ENCODE data around the gene LMBR1. TPM values are rescaled to one million over a fixed set of nuclear protein-coding genes. Genes with fewer than 3 reads are reported as not detected.

The LMBR1 gene
- total RNA-seq, 1 donor from 2014 or later: 69.2 TPM

- DNase-seq (ENCODE audit: low spot score): no peak
Measured at GRCh38 chr7:156802214-156802613, 90.8 kb downstream of the LMBR1 start.

- DNase-seq (ENCODE audit: low spot score): no peak
Measured at GRCh38 chr7:156795415-156795814, 97.6 kb downstream of the LMBR1 start.

- no peak for DNase-seq (ENCODE audit: low spot score)
Measured at GRCh38 chr7:156793334-156793733, 99.6 kb downstream of the LMBR1 start.

GRCh38 chr7:156792611-156793010 lies 100.4 kb downstream of the LMBR1 start:
- DNase-seq (ENCODE audit: low spot score): no peak

- no peak for DNase-seq (ENCODE audit: low spot score)
Measured at GRCh38 chr7:156791241-156791640, 101.7 kb downstream of the LMBR1 start.

GRCh38 chr7:156790264-156790663 lies 102.7 kb downstream of the LMBR1 start:
- DNase-seq (ENCODE audit: low spot score): no peak

- DNase-seq (ENCODE audit: low spot score): no peak
Measured at GRCh38 chr7:156785998-156786543, 106.9 kb downstream of the LMBR1 start.

GRCh38 chr7:156783864-156784263 lies 109.1 kb downstream of the LMBR1 start:
- no peak for DNase-seq (ENCODE audit: low spot score)

GRCh38 chr7:156781972-156782371 lies 111.0 kb downstream of the LMBR1 start:
- no peak for DNase-seq (ENCODE audit: low spot score)

- DNase-seq (ENCODE audit: low spot score): no peak
Measured at GRCh38 chr7:156780724-156781455, 112.1 kb downstream of the LMBR1 start.

GRCh38 chr7:156778668-156779067 lies 114.3 kb downstream of the LMBR1 start:
- no peak for DNase-seq (ENCODE audit: low spot score)

GRCh38 chr7:156778201-156778600 lies 114.8 kb downstream of the LMBR1 start:
- no peak for DNase-seq (ENCODE audit: low spot score)

- DNase-seq (ENCODE audit: low spot score): no peak
Measured at GRCh38 chr7:156777364-156778069, 115.5 kb downstream of the LMBR1 start.

GRCh38 chr7:156776527-156776926 lies 116.5 kb downstream of the LMBR1 start:
- no peak for DNase-seq (ENCODE audit: low spot score)

- no peak for DNase-seq (ENCODE audit: low spot score)
Measured at GRCh38 chr7:156773966-156774365, 119.0 kb downstream of the LMBR1 start.

GRCh38 chr7:156772725-156773124 lies 120.3 kb downstream of the LMBR1 start:
- no peak for DNase-seq (ENCODE audit: low spot score)

GRCh38 chr7:156768698-156769472 lies 124.1 kb downstream of the LMBR1 start:
- DNase-seq (ENCODE audit: low spot score): no peak

GRCh38 chr7:156766666-156767065 lies 126.3 kb downstream of the LMBR1 start:
- DNase-seq (ENCODE audit: low spot score): no peak

GRCh38 chr7:156765901-156766656 lies 126.9 kb downstream of the LMBR1 start:
- DNase-seq (ENCODE audit: low spot score): no peak

GRCh38 chr7:156764766-156765165 lies 128.2 kb downstream of the LMBR1 start:
- no peak for DNase-seq (ENCODE audit: low spot score)

All from mesenteric fat pad (tissue), 1 donor.